ENCODE results near the gene PODNL1.

Gene PODNL1

DNA sequence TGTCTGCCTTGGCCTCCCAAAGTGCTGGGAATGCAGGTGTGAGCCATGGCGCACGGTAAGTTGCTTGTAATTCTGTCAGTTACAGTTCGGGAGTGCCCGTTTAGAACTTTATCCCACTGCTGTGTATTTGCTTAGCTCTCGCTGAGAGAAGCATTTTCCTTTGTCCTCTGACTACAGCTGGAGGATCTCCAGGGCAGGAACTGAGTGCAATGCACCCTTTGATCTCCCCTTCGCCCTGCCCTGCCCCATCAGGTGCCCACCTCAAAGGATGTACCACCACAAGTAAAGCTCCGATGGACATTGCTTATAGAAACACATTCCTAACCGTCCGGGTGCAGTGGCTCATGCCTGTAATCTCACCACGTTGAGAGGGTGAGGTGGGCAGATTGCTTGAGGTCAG is 38.8 kb downstream of the PODNL1 start:
- H3K79me2 ChIP-seq = no peaks in the 10 kb centered on the region
- H3K27ac ChIP-seq = no peak overlapping the region
- no peak overlapping the region for H3K4me3 ChIP-seq (ENCODE audit: low read depth, low read length)
- H3K4me1 ChIP-seq = no peaks in the 10 kb centered on the region
- H3K4me2 ChIP-seq (ENCODE audit: low read length) = no peak overlapping the region
- no peaks in the 10 kb centered on the region for H3K36me3 ChIP-seq (ENCODE audit: control insufficient read depth, insufficient read depth, low read length)
- TF ChIP-seq CTCF (IDR thresholded peaks at IDR 0.05) = no peak
- H3K9me3 ChIP-seq (ENCODE audit: control insufficient read depth, low read length) = no peaks in the 10 kb centered on the region
- no peak overlapping the region for H2AFZ ChIP-seq
- no peak overlapping the region for H3K9ac ChIP-seq
- H3K27me3 ChIP-seq (ENCODE audit: control insufficient read depth, insufficient read depth, low read length) = no peaks in the 10 kb centered on the region

- Histone ChIP-seq H3K9ac (no peak overlapping the region), H3K4me3 (ENCODE audit: low read depth, low read length) (no peak overlapping the region), H3K36me3 (ENCODE audit: control insufficient read depth, insufficient read depth, low read length) (no peaks in the 10 kb centered on the region), H3K27ac (no peak overlapping the region), H2AFZ (no peak overlapping the region), H3K4me2 (ENCODE audit: low read length) (no peak overlapping the region), H3K79me2 (no peaks in the 10 kb centered on the region), H3K27me3 (ENCODE audit: control insufficient read depth, insufficient read depth, low read length) (no peaks in the 10 kb centered on the region), H3K4me1 (no peaks in the 10 kb centered on the region), H3K9me3 (ENCODE audit: control insufficient read depth, low read length) (no peaks in the 10 kb centered on the region)
- no peak for TF ChIP-seq CTCF (IDR thresholded peaks at IDR 0.05)
Observed at GRCh38 chr19:13896227-13896626, 42.0 kb downstream of the PODNL1 start.

- Histone ChIP-seq H3K36me3 (ENCODE audit: control insufficient read depth, insufficient read depth, low read length) (no peaks in the 10 kb centered on the region), H3K79me2 (no peaks in the 10 kb centered on the region), H3K27ac (no peak overlapping the region), H3K4me3 (ENCODE audit: low read depth, low read length) (no peak overlapping the region), H2AFZ (no peak overlapping the region), H3K9me3 (ENCODE audit: control insufficient read depth, low read length) (no peaks in the 10 kb centered on the region), H3K9ac (no peak overlapping the region), H3K4me1 (no peaks in the 10 kb centered on the region), H3K4me2 (ENCODE audit: low read length) (no peak overlapping the region), H3K27me3 (ENCODE audit: control insufficient read depth, insufficient read depth, low read length) (no peaks in the 10 kb centered on the region)
- no peak for TF ChIP-seq CTCF (IDR thresholded peaks at IDR 0.05)
Observed at GRCh38 chr19:13894552-13894951, 43.7 kb downstream of the PODNL1 start.

DNA sequence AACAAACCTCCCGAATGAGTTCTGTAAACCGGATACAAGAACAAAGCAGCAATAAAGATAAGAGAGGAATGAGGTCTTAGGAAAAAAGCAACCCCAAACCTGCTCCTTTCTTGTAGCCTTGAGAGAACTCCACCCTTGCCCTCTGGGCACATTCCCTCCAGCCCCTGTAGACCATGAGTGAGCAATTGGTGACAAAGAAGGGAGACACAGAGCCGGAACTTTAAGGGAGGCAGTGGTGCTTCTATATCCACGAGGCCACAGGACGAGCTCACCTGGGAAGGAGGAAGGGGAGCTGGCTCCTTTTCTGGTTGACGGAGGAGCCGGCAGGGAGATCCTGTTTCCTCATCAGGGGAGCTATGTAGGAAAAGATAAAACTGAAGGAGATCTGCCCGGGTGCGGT is 45.3 kb downstream of the PODNL1 start:
- no peak overlapping the region for H3K4me2 ChIP-seq (ENCODE audit: low read length)
- H3K27me3 ChIP-seq (ENCODE audit: control insufficient read depth, insufficient read depth, low read length) = no peaks in the 10 kb centered on the region
- H3K79me2 ChIP-seq = no peaks in the 10 kb centered on the region
- H3K27ac ChIP-seq = no peak overlapping the region
- no peaks in the 10 kb centered on the region for H3K9me3 ChIP-seq (ENCODE audit: control insufficient read depth, low read length)
- H3K4me3 ChIP-seq (ENCODE audit: low read depth, low read length) = no peak overlapping the region
- no peak for TF ChIP-seq CTCF (IDR thresholded peaks at IDR 0.05)
- no peak overlapping the region for H2AFZ ChIP-seq
- H3K9ac ChIP-seq = no peak overlapping the region
- no peaks in the 10 kb centered on the region for H3K4me1 ChIP-seq
- no peaks in the 10 kb centered on the region for H3K36me3 ChIP-seq (ENCODE audit: control insufficient read depth, insufficient read depth, low read length)

- no peak for TF ChIP-seq CTCF (IDR thresholded peaks at IDR 0.05)
- Histone ChIP-seq H3K79me2 (no peaks in the 10 kb centered on the region), H3K4me1 (no peaks in the 10 kb centered on the region), H3K27me3 (ENCODE audit: control insufficient read depth, insufficient read depth, low read length) (no peaks in the 10 kb centered on the region), H3K36me3 (ENCODE audit: control insufficient read depth, insufficient read depth, low read length) (no peaks in the 10 kb centered on the region), H3K27ac (no peak overlapping the region), H2AFZ (no peak overlapping the region), H3K4me2 (ENCODE audit: low read length) (no peak overlapping the region), H3K9me3 (ENCODE audit: control insufficient read depth, low read length) (no peaks in the 10 kb centered on the region), H3K4me3 (ENCODE audit: low read depth, low read length) (no peak overlapping the region), H3K9ac (no peak overlapping the region)
Observed at GRCh38 chr19:13890136-13890535, 48.1 kb downstream of the PODNL1 start.
